Erythroblast (primary cell): Measurements from ENCODE around the gene ARHGEF28.

Source experiments
- GATA1 ChIP-seq: IDR thresholded peaks from 2 replicates; pipeline ENCODE4 v1.6.1; 2011; ENCODE audit warnings: low read depth, mild to moderate bottlenecking, control low read depth, low read length, moderate library complexity
- POLR2A ChIP-seq: IDR thresholded peaks from 2 replicates; pipeline ENCODE4 v1.6.1; 2011; ENCODE audit warnings: mild to moderate bottlenecking, low read length

DNA sequence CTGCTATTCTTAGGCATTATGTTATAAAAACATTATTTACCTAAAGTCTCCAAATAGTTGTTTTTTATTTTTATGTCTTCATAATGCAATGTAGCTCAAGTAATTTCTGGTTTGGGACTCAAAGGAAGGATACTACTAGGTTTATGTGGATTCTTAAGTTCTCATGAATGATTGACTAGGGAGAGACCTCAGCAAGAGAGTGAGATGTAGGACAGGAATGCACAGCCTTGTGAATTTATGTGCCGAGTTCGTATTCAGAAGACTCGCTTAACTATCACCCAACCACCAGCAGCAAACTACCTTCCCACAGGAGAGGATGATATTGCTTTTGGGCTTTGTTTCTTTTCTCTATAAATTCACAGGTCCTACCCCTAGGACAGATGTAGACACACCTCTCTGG, 282.9 kb downstream of the ARHGEF28 start:
- TF ChIP-seq POLR2A, result no peak
- no peak for TF ChIP-seq GATA1
